HEK293 (cell line): ENCODE data around the gene MBOAT7.

ENCODE experiments used
- CTCF ChIA-PET: fragments of 350-600 bp; formaldehyde crosslinking; extraction: SDS; loops from one replicate; lab custom pipeline; 2021; ENCODE audit warnings: antibody characterized with exemption; lab: Yijun Ruan, JAX
- POLR2A ChIA-PET: fragments of 300-600 bp; formaldehyde crosslinking; extraction: SDS; loops from one replicate; lab custom pipeline; 2020; ENCODE audit warnings: antibody characterized with exemption, inconsistent platforms; lab: Yijun Ruan, JAX
- H3K27ac ChIP-seq: fragments of 200-500 bp; sonication (Bioruptor generic); 2 replicates; pipeline ENCODE4 v1.5.1; 2014; ENCODE audit warnings: low read depth, low read length, control low read depth, inconsistent platforms; ENCODE audit errors: extremely low read depth
- H3K36me3 ChIP-seq, 2 experiments: fragments of 200-500 bp in 1 of 2; sonication (Bioruptor generic) in 1 of 2; 1 replicate in 1 of 2; 2 replicates in 1 of 2; pipeline ENCODE4 v1.5.1; 2014 to 2017; ENCODE audit warnings: inconsistent platforms in 2 of 2, low read length in 2 of 2; ENCODE audit not compliant: control insufficient read depth in 2 of 2, insufficient read depth in 1 of 2
- H3K4me1 ChIP-seq: fragments of 200-500 bp; sonication (Bioruptor generic); 2 replicates; pipeline ENCODE4 v1.5.1; 2014; ENCODE audit warnings: mild to moderate bottlenecking, low read length, inconsistent platforms; ENCODE audit not compliant: control insufficient read depth, insufficient read depth
- H3K4me3 ChIP-seq: 2 replicates; pipeline ENCODE4 v1.5.1; 2011; ENCODE audit warnings: low read depth, mild to moderate bottlenecking, control low read depth, low read length, moderate library complexity
- H3K9me3 ChIP-seq: fragments of 200-500 bp; sonication (Bioruptor generic); 2 replicates; pipeline ENCODE4 v1.5.1; 2014; ENCODE audit warnings: low read depth, low read length, inconsistent platforms; ENCODE audit not compliant: control insufficient read depth, insufficient read depth
- EGR2 ChIP-seq: fragments of 450-650 bp; formaldehyde crosslinking; IDR thresholded peaks from 2 replicates; pipeline ENCODE4 v1.5.1; 2016; ENCODE audit warnings: low read depth, missing biosample characterization, missing genetic modification characterization
- GLIS2 ChIP-seq: fragments of 450-650 bp; formaldehyde crosslinking; IDR thresholded peaks from 2 replicates; pipeline ENCODE4 v1.5.1; 2016; ENCODE audit warnings: missing biosample characterization, missing genetic modification characterization
- HIC1 ChIP-seq: fragments of 450-650 bp; formaldehyde crosslinking; IDR thresholded peaks from 2 replicates; pipeline ENCODE4 v1.5.1; 2016; ENCODE audit warnings: missing biosample characterization, missing genetic modification characterization
- KLF8 ChIP-seq: fragments of 450-650 bp; formaldehyde crosslinking; IDR thresholded peaks from 2 replicates; pipeline ENCODE4 v1.5.1; 2016; ENCODE audit warnings: missing biosample characterization, missing genetic modification characterization
- SP2 ChIP-seq: fragments of 450-650 bp; formaldehyde crosslinking; IDR thresholded peaks from 2 replicates; pipeline ENCODE4 v1.5.1; 2016; ENCODE audit warnings: missing biosample characterization, missing genetic modification characterization
- TRIM28 ChIP-seq: IDR thresholded peaks from 2 replicates; pipeline ENCODE4 v1.6.1; 2011; ENCODE audit warnings: low read length, control low read depth, borderline replicate concordance
- YY1 ChIP-seq: fragments of 450-650 bp; formaldehyde crosslinking; IDR thresholded peaks from 2 replicates; pipeline ENCODE4 v1.5.1; 2018; ENCODE audit warnings: missing biosample characterization, missing genetic modification characterization
- ZBTB1 ChIP-seq: fragments of 450-650 bp; formaldehyde crosslinking; IDR thresholded peaks from 2 replicates; pipeline ENCODE4 v1.5.1; 2016; ENCODE audit warnings: missing biosample characterization, missing genetic modification characterization
- ZBTB20 ChIP-seq: fragments of 450-650 bp; formaldehyde crosslinking; IDR thresholded peaks from 2 replicates; pipeline ENCODE4 v1.5.1; 2016; ENCODE audit warnings: missing biosample characterization, missing genetic modification characterization
- ZBTB26 ChIP-seq: fragments of 450-650 bp; formaldehyde crosslinking; optimal IDR thresholded peaks from 2 replicates; pipeline ENCODE3; 2016; ENCODE audit warnings: missing biosample characterization, mild to moderate bottlenecking, missing genetic modification characterization
- ZBTB48 ChIP-seq: fragments of 450-650 bp; formaldehyde crosslinking; IDR thresholded peaks from 2 replicates; pipeline ENCODE4 v1.5.1; 2016; ENCODE audit warnings: missing biosample characterization, missing genetic modification characterization
- ZEB2 ChIP-seq: fragments of 450-650 bp; formaldehyde crosslinking; IDR thresholded peaks from 2 replicates; pipeline ENCODE4 v1.5.1; 2016; ENCODE audit warnings: missing biosample characterization, missing genetic modification characterization
- ZFHX2 ChIP-seq: fragments of 450-650 bp; formaldehyde crosslinking; conservative IDR thresholded peaks from 2 replicates; pipeline ENCODE4 v1.5.1; 2016; ENCODE audit warnings: missing biosample characterization, missing genetic modification characterization
- ZFP37 ChIP-seq: fragments of 450-650 bp; formaldehyde crosslinking; IDR thresholded peaks from 2 replicates; pipeline ENCODE4 v1.5.1; 2016; ENCODE audit warnings: missing biosample characterization, missing genetic modification characterization
- ZFP41 ChIP-seq: fragments of 450-650 bp; formaldehyde crosslinking; IDR thresholded peaks from 2 replicates; pipeline ENCODE4 v1.5.1; 2016; ENCODE audit warnings: missing biosample characterization, missing genetic modification characterization, borderline replicate concordance
- ZNF121 ChIP-seq: fragments of 450-650 bp; formaldehyde crosslinking; IDR thresholded peaks from 2 replicates; pipeline ENCODE4 v1.5.1; 2016; ENCODE audit warnings: missing biosample characterization, missing genetic modification characterization
- ZNF140 ChIP-seq: fragments of 450-650 bp; formaldehyde crosslinking; IDR thresholded peaks from 2 replicates; pipeline ENCODE4 v1.5.1; 2016; ENCODE audit warnings: missing biosample characterization, missing genetic modification characterization
- ZNF2 ChIP-seq: fragments of 450-650 bp; formaldehyde crosslinking; IDR thresholded peaks from 2 replicates; pipeline ENCODE4 v1.5.1; 2016; ENCODE audit warnings: missing biosample characterization, missing genetic modification characterization
- ZNF202 ChIP-seq: fragments of 450-650 bp; formaldehyde crosslinking; IDR thresholded peaks from 2 replicates; pipeline ENCODE4 v1.5.1; 2016; ENCODE audit warnings: missing biosample characterization, missing genetic modification characterization, borderline replicate concordance
- ZNF24 ChIP-seq: fragments of 450-650 bp; formaldehyde crosslinking; IDR thresholded peaks from 2 replicates; pipeline ENCODE4 v1.5.1; 2016; ENCODE audit warnings: missing biosample characterization, missing genetic modification characterization
- ZNF335 ChIP-seq: fragments of 450-650 bp; formaldehyde crosslinking; conservative IDR thresholded peaks from 2 replicates; pipeline ENCODE4 v1.5.1; 2016; ENCODE audit warnings: missing biosample characterization, missing genetic modification characterization
- ZNF366 ChIP-seq: fragments of 450-650 bp; formaldehyde crosslinking; conservative IDR thresholded peaks from 2 replicates; pipeline ENCODE4 v1.5.1; 2016; ENCODE audit warnings: missing biosample characterization, missing genetic modification characterization
- ZNF433 ChIP-seq: fragments of 450-650 bp; formaldehyde crosslinking; IDR thresholded peaks from 2 replicates; pipeline ENCODE4 v1.5.1; 2016; ENCODE audit warnings: missing biosample characterization, missing genetic modification characterization, low read depth
- ZNF596 ChIP-seq: fragments of 450-650 bp; IDR thresholded peaks from 2 replicates; pipeline ENCODE4 v1.5.0; 2018; ENCODE audit warnings: missing biosample characterization, mild to moderate bottlenecking, missing genetic modification characterization, moderate library complexity
- ZNF621 ChIP-seq: fragments of 450-650 bp; formaldehyde crosslinking; IDR thresholded peaks from 2 replicates; pipeline ENCODE4 v1.5.1; 2017; ENCODE audit warnings: missing biosample characterization, missing genetic modification characterization
- ZNF660 ChIP-seq: fragments of 450-650 bp; IDR thresholded peaks from 2 replicates; pipeline ENCODE4 v1.5.1; 2018; ENCODE audit warnings: missing biosample characterization, mild to moderate bottlenecking, missing genetic modification characterization
- ZNF677 ChIP-seq: fragments of 450-650 bp; IDR thresholded peaks from 2 replicates; pipeline ENCODE4 v1.5.0; 2018; ENCODE audit warnings: missing biosample characterization, mild to moderate bottlenecking, missing genetic modification characterization, moderate library complexity
- ZNF843 ChIP-seq: fragments of 450-650 bp; formaldehyde crosslinking; IDR thresholded peaks from 2 replicates; pipeline ENCODE4 v1.5.1; 2016; ENCODE audit warnings: missing biosample characterization, missing genetic modification characterization
- ZSCAN30 ChIP-seq: fragments of 450-650 bp; IDR thresholded peaks from 2 replicates; pipeline ENCODE4 v1.5.1; 2018; ENCODE audit warnings: missing biosample characterization, mild to moderate bottlenecking, missing genetic modification characterization, moderate library complexity

Gene MBOAT7

DNA sequence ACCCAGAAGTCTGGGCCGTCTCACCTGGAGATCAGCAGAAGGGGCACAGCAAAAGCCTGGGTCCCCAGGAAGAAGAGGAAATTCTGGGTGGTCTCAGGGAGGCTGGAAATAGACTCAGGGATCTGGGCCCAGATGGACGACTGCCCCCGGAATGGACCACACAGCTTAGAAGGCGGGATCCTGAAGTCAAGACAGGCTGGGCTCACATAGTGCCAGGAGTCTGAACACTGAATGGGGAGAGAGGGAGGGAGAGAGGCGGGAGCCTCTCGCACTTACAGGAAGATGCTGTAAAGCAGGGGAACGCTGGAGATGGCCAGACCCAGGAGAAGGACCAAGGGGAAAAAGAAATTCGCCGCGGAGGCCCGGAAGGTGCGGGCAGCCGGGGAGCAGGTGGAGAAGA lies 28.5 kb downstream of the MBOAT7 start:
- CTCF ChIA-PET = interaction anchor here (1.3 kb wide), 1 partner anchor 13 kb away, joined by 5 read pairs; no protein-coding TSS in a partner anchor
- POLR2A ChIA-PET = interaction anchor here (0.5 to 3.2 kb wide), 9 partner anchors 8 to 269 kb away, joined by 3 to 60 read pairs (median 6); partner anchors contain the start of genes CNOT3, MBOAT7, TFPT and TMC4
- H3K4me1 ChIP-seq = peaks cover 4% of the 10 kb centered on the region; the same call in 1 of the 2 replicates
- H3K36me3 ChIP-seq = peaks cover 8 to 22% of the 10 kb centered on the region in 2 experiments; a peak in 2 of 3 replicates
- TF ChIP-seq ZNF202 (tag by site-specific recombination) = no peak
- no peak for TF ChIP-seq ZNF596
- TF ChIP-seq HIC1 (tag by site-specific recombination) = no peak
- no peak for TF ChIP-seq ZNF433 (tag by site-specific recombination)
- no peak for TF ChIP-seq ZFP37 (tag by site-specific recombination)
- TF ChIP-seq ZFP41 = no peak
- TF ChIP-seq ZSCAN30 (tag by site-specific recombination) = no peak
- TF ChIP-seq ZNF843 (tag by site-specific recombination) = no peak
- TF ChIP-seq, all 188 proteins: peak for 0
- Histone ChIP-seq H3K9me3 (no peaks in the 10 kb centered on the region), H3K27ac (peak overlapping the region; percentile 78; the same call in 1 of the 2 replicates), H3K4me3 (peak overlapping the region; percentile 73)

GRCh38 chr19:54160182-54160811 lies 29.1 kb downstream of the MBOAT7 start:
- peaks cover 4% of the 10 kb centered on the region; the same call in 1 of the 2 replicates for H3K4me1 ChIP-seq
- TF ChIP-seq ZNF366 (0 out of 2 replicates have a peak, but pooled peaks have one; percentile 20), ZBTB26 (peak; percentile 9), ZFP37 (tag by site-specific recombination) (peak; percentile 58; the same call in 1 of the 2 replicates), ZNF843 (tag by site-specific recombination) (peak; percentile 32; the same call in 1 of the 2 replicates), ZNF121 (tag by site-specific recombination) (no peak), EGR2 (tag by site-specific recombination) (peak; percentile 90), SP2 (peak; percentile 57), KLF8 (tag by site-specific recombination) (peak; percentile 59; the same call in 1 of the 2 replicates), YY1 (tag by site-specific recombination) (no peak), ZFHX2 (peak; percentile 92), ZNF660 (0 out of 2 replicates have a peak, but pooled peaks have one; percentile 70), TRIM28 (0 out of 2 replicates have a peak, but pooled peaks have one; percentile 8), ZBTB1 (tag by site-specific recombination) (no peak), ZBTB48 (tag by site-specific recombination) (peak; percentile 78), ZNF140 (no peak), ZNF335 (tag by site-specific recombination) (peak; percentile 64), ZNF621 (tag by site-specific recombination) (no peak), ZBTB20 (tag by site-specific recombination) (peak; percentile 62), ZNF24 (tag by site-specific recombination) (0 out of 2 replicates have a peak, but pooled peaks have one; percentile 23), ZEB2 (tag by site-specific recombination) (0 out of 2 replicates have a peak, but pooled peaks have one; percentile 20), GLIS2 (tag by site-specific recombination) (peak; percentile 30), ZNF2 (tag by site-specific recombination) (peak; percentile 55; the same call in 1 of the 2 replicates), ZNF677 (tag by site-specific recombination) (no peak)
- TF ChIP-seq, all 188 proteins: peak for 17
- Histone ChIP-seq H3K4me3 (peak overlapping the region; percentile 73), H3K36me3 (peaks cover 8 to 26% of the 10 kb centered on the region in 2 experiments; a peak in 2 of 3 replicates), H3K9me3 (no peaks in the 10 kb centered on the region), H3K27ac (peak overlapping the region; percentile 78)
- CTCF ChIA-PET = interaction anchor here (1.0 to 1.8 kb wide), 5 partner anchors 8 to 230 kb away, joined by 4 to 15 read pairs (median 5); no protein-coding TSS in a partner anchor
- POLR2A ChIA-PET = interaction anchor here (0.5 to 3.2 kb wide), 12 partner anchors 8 to 50 kb away, joined by 3 to 60 read pairs (median 8); partner anchors contain the start of genes CNOT3, MBOAT7, PRPF31 and RPS9
